ENCODE results near the gene DSCAM.

- TF ChIP-seq CTCF (IDR thresholded peaks at IDR 0.05; ENCODE audit: insufficient read depth, low read length, poor library complexity, severe bottlenecking) (no peak), EZH2phosphoT487 (conservative IDR thresholded peaks at IDR 0.05; ENCODE audit: low read length) (no peak)
Measured at GRCh38 chr21:40562242-40563002, 284.5 kb downstream of the DSCAM start.

Data from SU-DHL-6 (cell line).